Suprapubic skin (tissue), 4 donors: Measurements from ENCODE around the gene ADI1. TPM values are rescaled to one million over a fixed set of nuclear protein-coding genes. Genes with fewer than 3 reads are reported as not detected.

Source experiments
- DNase-seq, 2 donors: peaks; one replicate each; pipeline ENCODE4 v3.0.0-alpha.2; 2019; ENCODE audit warnings: low spot score in 2 of 2
- H3K27ac ChIP-seq: fragments of 200-600 bp; sonication (generic); one replicate; pipeline ENCODE4 v1.5.1; 2019
- H3K27me3 ChIP-seq: fragments of 200-600 bp; sonication (generic); one replicate; pipeline ENCODE4 v1.5.1; 2019
- H3K36me3 ChIP-seq: fragments of 200-600 bp; sonication (generic); one replicate; pipeline ENCODE4 v1.5.1; 2019
- H3K4me1 ChIP-seq: fragments of 200-600 bp; sonication (generic); one replicate; pipeline ENCODE4 v1.5.1; 2019
- H3K4me3 ChIP-seq: fragments of 200-600 bp; sonication (generic); one replicate; pipeline ENCODE4 v1.5.1; 2019; ENCODE audit warnings: mild to moderate bottlenecking
- H3K9me3 ChIP-seq: fragments of 200-600 bp; sonication (generic); one replicate; pipeline ENCODE4 v1.5.1; 2019
- CTCF ChIP-seq, 2 donors: fragments of 200-600 bp in 1 of 2; fragments of 450-650 bp in 1 of 2; sonication (generic) in 1 of 2; IDR thresholded peaks; one replicate each; pipeline ENCODE4 v1.5.1; 2016 to 2019; ENCODE audit warnings: antibody characterized with exemption in 2 of 2, mild to moderate bottlenecking in 1 of 2, moderate library complexity in 1 of 2
- EP300 ChIP-seq: sonication (generic); formaldehyde crosslinking; IDR thresholded peaks from one replicate; pipeline ENCODE4 v1.6.1; 2017; ENCODE audit warnings: antibody characterized with exemption
- POLR2A ChIP-seq, 2 donors: fragments of 450-650 bp; IDR thresholded peaks; one replicate each; pipeline ENCODE4 v1.6.1; 2017; ENCODE audit warnings: antibody characterized with exemption in 2 of 2, mild to moderate bottlenecking in 2 of 2, moderate library complexity in 2 of 2
- POLR2AphosphoS5 ChIP-seq, 3 donors: sonication (generic); formaldehyde crosslinking; IDR thresholded peaks; one replicate each; pipeline ENCODE4 v1.6.1; 2017; ENCODE audit warnings: antibody characterized with exemption in 3 of 3
- WGBS: methylation state at CpG from one replicate; pipeline ENCODE4 v1.1.5; 2018; 5-methylcytosine and 5-hydroxymethylcytosine counted together
- total RNA-seq, 4 donors: library from RNA; depleted of rRNA; stranded (reverse); fragments of >200 nt; gene quantifications; one replicate each; pipeline ENCODE4 v1.1.0, GENCODE V29; 2016

ADI1 gene
- total RNA-seq, result 10 to 100 TPM; 39.2 to 54.4 (median 45.4) TPM

- TF ChIP-seq POLR2AphosphoS5 (IDR thresholded peaks at IDR 0.05) (peak in 1 of 3 donors; percentile 63), EP300 (no peak), POLR2A (IDR thresholded peaks at IDR 0.05) (peak in 1 of 2 donors; percentile 62), CTCF (IDR thresholded peaks at IDR 0.05) (no peak)
- DNase-seq, result peak; percentile 91 to 93
- Histone ChIP-seq H3K9me3 (no peaks in the 10 kb centered on the region), H3K27me3 (no peaks in the 10 kb centered on the region), H3K4me3 (peak within 1 kb of the TSS; percentile 81), H3K36me3 (peaks cover 7% of the 10 kb centered on the region), H3K4me1 (peaks cover 31% of the 10 kb centered on the region), H3K27ac (peak within 1 kb of the TSS; percentile 98)
- WGBS, result 4% methylated on average over 27 of the region's 76 CpGs
Observed at GRCh38 chr2:3519255-3520205, at the start of gene ADI1. TSS of gene ADI1 (minus strand) at chr2:3519531. CDS start at chr2:3519487, 44 bp downstream.

- WGBS, result 90% methylated on average over 9 of the region's 9 CpGs
- Histone ChIP-seq H3K4me3 (no peak overlapping the region), H3K27ac (no peak overlapping the region), H3K4me1 (no peaks in the 10 kb centered on the region), H3K9me3 (no peaks in the 10 kb centered on the region), H3K36me3 (no peaks in the 10 kb centered on the region), H3K27me3 (no peaks in the 10 kb centered on the region)
- no peak for DNase-seq
- TF ChIP-seq EP300, result no peak
- no peak for TF ChIP-seq CTCF (IDR thresholded peaks at IDR 0.05)
- no peak for TF ChIP-seq POLR2A (IDR thresholded peaks at IDR 0.05)
- no peak for TF ChIP-seq POLR2AphosphoS5 (IDR thresholded peaks at IDR 0.05)
Observed at GRCh38 chr2:3566806-3567205, 47.5 kb upstream of the ADI1 start.

- H3K9me3 ChIP-seq, result no peaks in the 10 kb centered on the region
- H3K36me3 ChIP-seq, result no peaks in the 10 kb centered on the region
- no peak overlapping the region for H3K27ac ChIP-seq
- DNase-seq, result no peak
- H3K27me3 ChIP-seq, result no peaks in the 10 kb centered on the region
- H3K4me3 ChIP-seq, result no peak overlapping the region
- no peaks in the 10 kb centered on the region for H3K4me1 ChIP-seq
- TF ChIP-seq POLR2AphosphoS5 (IDR thresholded peaks at IDR 0.05), result no peak
- TF ChIP-seq POLR2A (IDR thresholded peaks at IDR 0.05), result no peak
- TF ChIP-seq CTCF (IDR thresholded peaks at IDR 0.05), result no peak
- no peak for TF ChIP-seq EP300
- 85% methylated on average over 6 of the region's 6 CpGs for WGBS
Observed at GRCh38 chr2:3565117-3565516, 45.8 kb upstream of the ADI1 start.

GRCh38 chr2:3563521-3563976 lies 44.2 kb upstream of the ADI1 start:
- 93% methylated on average over 4 of the region's 5 CpGs for WGBS
- TF ChIP-seq POLR2A (IDR thresholded peaks at IDR 0.05), result no peak
- no peak for TF ChIP-seq POLR2AphosphoS5 (IDR thresholded peaks at IDR 0.05)
- TF ChIP-seq EP300, result no peak
- TF ChIP-seq CTCF (IDR thresholded peaks at IDR 0.05), result no peak
- no peaks in the 10 kb centered on the region for H3K9me3 ChIP-seq
- no peak overlapping the region for H3K4me3 ChIP-seq
- peaks cover 8% of the 10 kb centered on the region for H3K4me1 ChIP-seq
- no peaks in the 10 kb centered on the region for H3K36me3 ChIP-seq
- no peaks in the 10 kb centered on the region for H3K27me3 ChIP-seq
- no peak for DNase-seq
- no peak overlapping the region for H3K27ac ChIP-seq
